ENCODE measurements around the gene SLC16A2.

SLC16A2 gene

GRCh38 chrX:74438764-74439163, 17.5 kb downstream of the SLC16A2 start:
- Histone ChIP-seq H3K4me3 (ENCODE audit: low read depth in 1 of 5, low read length in 5 of 5) (no peak overlapping the region), H3K27me3 (ENCODE audit: control insufficient read depth in 5 of 5, insufficient read depth in 4 of 5, low read length in 5 of 5) (peaks cover 0 to 6% (median 3%) of the 10 kb centered on the region in 5 donors), H3K9me3 (ENCODE audit: control insufficient read depth in 5 of 5, low read length in 5 of 5) (no peaks in the 10 kb centered on the region), H3K36me3 (ENCODE audit: control insufficient read depth in 5 of 5, insufficient read depth in 5 of 5, low read length in 5 of 5) (no peaks in the 10 kb centered on the region), H3K27ac (ENCODE audit: low read depth, low read length) (no peak overlapping the region), H3K4me1 (ENCODE audit: control insufficient read depth in 5 of 5, insufficient read depth in 5 of 5, low read length in 5 of 5) (no peaks in the 10 kb centered on the region), H3K9ac (ENCODE audit: low read length in 5 of 5) (no peak overlapping the region)

DNA sequence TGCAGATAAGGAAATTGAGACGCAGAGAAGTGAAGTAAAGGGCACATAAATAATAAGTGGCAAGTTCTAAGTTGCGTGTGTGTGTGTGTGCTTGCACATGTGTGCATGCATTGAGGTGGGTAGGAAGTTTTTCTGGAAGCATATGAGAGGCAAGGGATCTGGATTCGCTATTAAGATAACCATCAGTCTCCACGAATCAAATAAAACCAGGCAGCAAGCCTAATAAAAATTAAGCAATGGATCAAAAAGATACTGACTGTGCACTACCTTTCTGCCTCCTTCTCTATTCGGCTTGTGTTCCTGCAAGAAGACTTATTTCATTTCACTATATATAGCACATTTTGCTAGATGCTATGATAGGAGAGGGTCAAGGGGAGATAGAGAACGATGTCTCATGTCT, 23.8 kb downstream of the SLC16A2 start:
- Histone ChIP-seq H3K9me3 (ENCODE audit: control insufficient read depth in 5 of 5, low read length in 5 of 5) (no peaks in the 10 kb centered on the region), H3K4me1 (ENCODE audit: control insufficient read depth in 5 of 5, insufficient read depth in 5 of 5, low read length in 5 of 5) (peaks cover 0 to 9% (median 0%) of the 10 kb centered on the region in 5 donors), H3K36me3 (ENCODE audit: control insufficient read depth in 5 of 5, insufficient read depth in 5 of 5, low read length in 5 of 5) (no peaks in the 10 kb centered on the region), H3K27ac (ENCODE audit: low read depth, low read length) (no peak overlapping the region), H3K27me3 (ENCODE audit: control insufficient read depth in 5 of 5, insufficient read depth in 4 of 5, low read length in 5 of 5) (peaks cover 4 to 10% (median 9%) of the 10 kb centered on the region in 5 donors), H3K4me3 (ENCODE audit: low read depth in 1 of 5, low read length in 5 of 5) (no peak overlapping the region), H3K9ac (ENCODE audit: low read length in 5 of 5) (no peak overlapping the region)

DNA sequence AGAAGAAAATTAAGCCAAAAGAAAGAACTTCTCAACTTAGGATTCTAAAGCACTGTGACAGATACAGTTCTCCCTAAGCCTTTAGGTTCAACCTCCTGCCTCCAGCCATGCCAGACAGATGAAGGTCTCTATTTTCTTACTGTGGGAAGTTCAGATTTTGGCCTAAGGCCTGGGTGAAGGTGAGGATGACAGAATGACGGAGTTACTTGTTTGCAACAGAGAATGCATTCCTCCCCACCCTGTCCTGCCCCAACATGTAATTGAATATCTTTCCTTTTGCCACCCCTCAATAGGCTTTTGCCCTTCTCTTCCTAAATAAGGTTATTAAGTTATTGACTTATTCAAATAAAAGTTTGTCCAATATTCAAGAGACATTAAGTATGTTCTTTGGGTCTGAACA, 25.6 kb downstream of the SLC16A2 start:
- Histone ChIP-seq H3K27me3 (ENCODE audit: control insufficient read depth in 5 of 5, insufficient read depth in 4 of 5, low read length in 5 of 5) (peaks cover 4 to 11% (median 8%) of the 10 kb centered on the region in 5 donors), H3K36me3 (ENCODE audit: control insufficient read depth in 5 of 5, insufficient read depth in 5 of 5, low read length in 5 of 5) (no peaks in the 10 kb centered on the region), H3K4me1 (ENCODE audit: control insufficient read depth in 5 of 5, insufficient read depth in 5 of 5, low read length in 5 of 5) (peaks cover 0 to 9% (median 0%) of the 10 kb centered on the region in 5 donors), H3K4me3 (ENCODE audit: low read depth in 1 of 5, low read length in 5 of 5) (no peak overlapping the region), H3K9me3 (ENCODE audit: control insufficient read depth in 5 of 5, low read length in 5 of 5) (no peaks in the 10 kb centered on the region), H3K9ac (ENCODE audit: low read length in 5 of 5) (no peak overlapping the region), H3K27ac (ENCODE audit: low read depth, low read length) (no peak overlapping the region)

DNA sequence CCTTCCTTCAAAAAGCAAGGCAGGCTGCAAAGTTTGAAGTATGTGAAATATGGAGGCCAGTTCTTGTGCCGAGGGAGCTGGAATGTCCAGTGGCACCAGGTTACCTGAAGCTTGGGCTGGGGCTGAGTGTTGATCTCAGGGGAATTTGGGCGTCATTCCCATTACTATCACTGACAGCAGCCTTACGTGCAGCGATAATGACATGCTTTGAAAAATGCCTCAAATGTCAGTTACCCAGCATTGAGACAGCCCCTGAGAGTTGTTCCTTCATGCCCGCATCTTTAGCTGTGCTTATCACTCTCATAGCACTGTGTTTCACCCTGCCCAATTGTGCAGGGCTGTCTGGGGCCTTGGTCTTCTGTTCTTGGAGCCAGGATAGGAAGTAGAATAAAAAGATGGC, 27.4 kb downstream of the SLC16A2 start:
- Histone ChIP-seq H3K27ac (ENCODE audit: low read depth, low read length) (no peak overlapping the region), H3K4me1 (ENCODE audit: control insufficient read depth in 5 of 5, insufficient read depth in 5 of 5, low read length in 5 of 5) (peaks cover 0 to 9% (median 0%) of the 10 kb centered on the region in 5 donors), H3K4me3 (ENCODE audit: low read depth in 1 of 5, low read length in 5 of 5) (no peak overlapping the region), H3K9me3 (ENCODE audit: control insufficient read depth in 5 of 5, low read length in 5 of 5) (no peaks in the 10 kb centered on the region), H3K27me3 (ENCODE audit: control insufficient read depth in 5 of 5, insufficient read depth in 4 of 5, low read length in 5 of 5) (peaks cover 4 to 11% (median 7%) of the 10 kb centered on the region in 5 donors), H3K36me3 (ENCODE audit: control insufficient read depth in 5 of 5, insufficient read depth in 5 of 5, low read length in 5 of 5) (no peaks in the 10 kb centered on the region), H3K9ac (ENCODE audit: low read length in 5 of 5) (no peak overlapping the region)

- no peak overlapping the region for H3K27ac ChIP-seq (ENCODE audit: low read depth, low read length)
- H3K9me3 ChIP-seq (ENCODE audit: control insufficient read depth in 5 of 5, low read length in 5 of 5), result no peaks in the 10 kb centered on the region
- no peak overlapping the region for H3K9ac ChIP-seq (ENCODE audit: low read length in 5 of 5)
- H3K27me3 ChIP-seq (ENCODE audit: control insufficient read depth in 5 of 5, insufficient read depth in 4 of 5, low read length in 5 of 5), result peaks cover 0 to 11% (median 6%) of the 10 kb centered on the region in 5 donors
- peaks cover 0 to 9% (median 0%) of the 10 kb centered on the region in 5 donors for H3K4me1 ChIP-seq (ENCODE audit: control insufficient read depth in 5 of 5, insufficient read depth in 5 of 5, low read length in 5 of 5)
- H3K4me3 ChIP-seq (ENCODE audit: low read depth in 1 of 5, low read length in 5 of 5), result no peak overlapping the region
- H3K36me3 ChIP-seq (ENCODE audit: control insufficient read depth in 5 of 5, insufficient read depth in 5 of 5, low read length in 5 of 5), result no peaks in the 10 kb centered on the region
These were observed 28.1 kb downstream of the SLC16A2 start for GRCh38 chrX:74449322-74449936.

GRCh38 chrX:74449937-74450330, 28.6 kb downstream of the SLC16A2 start:
- peaks cover 0 to 11% (median 6%) of the 10 kb centered on the region in 5 donors for H3K27me3 ChIP-seq (ENCODE audit: control insufficient read depth in 5 of 5, insufficient read depth in 4 of 5, low read length in 5 of 5)
- no peak overlapping the region for H3K4me3 ChIP-seq (ENCODE audit: low read depth in 1 of 5, low read length in 5 of 5)
- no peak overlapping the region for H3K27ac ChIP-seq (ENCODE audit: low read depth, low read length)
- no peak overlapping the region for H3K9ac ChIP-seq (ENCODE audit: low read length in 5 of 5)
- H3K9me3 ChIP-seq (ENCODE audit: control insufficient read depth in 5 of 5, low read length in 5 of 5), result no peaks in the 10 kb centered on the region
- peaks cover 0 to 6% (median 0%) of the 10 kb centered on the region in 5 donors for H3K4me1 ChIP-seq (ENCODE audit: control insufficient read depth in 5 of 5, insufficient read depth in 5 of 5, low read length in 5 of 5)
- no peaks in the 10 kb centered on the region for H3K36me3 ChIP-seq (ENCODE audit: control insufficient read depth in 5 of 5, insufficient read depth in 5 of 5, low read length in 5 of 5)

- Histone ChIP-seq H3K27me3 (ENCODE audit: control insufficient read depth in 5 of 5, insufficient read depth in 4 of 5, low read length in 5 of 5) (peaks cover 3 to 11% (median 9%) of the 10 kb centered on the region in 5 donors), H3K36me3 (ENCODE audit: control insufficient read depth in 5 of 5, insufficient read depth in 5 of 5, low read length in 5 of 5) (no peaks in the 10 kb centered on the region), H3K4me1 (ENCODE audit: control insufficient read depth in 5 of 5, insufficient read depth in 5 of 5, low read length in 5 of 5) (peaks cover 0 to 2% (median 0%) of the 10 kb centered on the region in 5 donors), H3K9ac (ENCODE audit: low read length in 5 of 5) (no peak overlapping the region), H3K27ac (ENCODE audit: low read depth, low read length) (no peak overlapping the region), H3K4me3 (ENCODE audit: low read depth in 1 of 5, low read length in 5 of 5) (no peak overlapping the region), H3K9me3 (ENCODE audit: control insufficient read depth in 5 of 5, low read length in 5 of 5) (no peaks in the 10 kb centered on the region)
These were observed 29.6 kb downstream of the SLC16A2 start for GRCh38 chrX:74450803-74451449.

GRCh38 chrX:74451450-74452198, 30.3 kb downstream of the SLC16A2 start:
- Histone ChIP-seq H3K36me3 (ENCODE audit: control insufficient read depth in 5 of 5, insufficient read depth in 5 of 5, low read length in 5 of 5) (no peaks in the 10 kb centered on the region), H3K9me3 (ENCODE audit: control insufficient read depth in 5 of 5, low read length in 5 of 5) (no peaks in the 10 kb centered on the region), H3K4me1 (ENCODE audit: control insufficient read depth in 5 of 5, insufficient read depth in 5 of 5, low read length in 5 of 5) (peaks cover 0 to 2% (median 0%) of the 10 kb centered on the region in 5 donors), H3K9ac (ENCODE audit: low read length in 5 of 5) (no peak overlapping the region), H3K27me3 (ENCODE audit: control insufficient read depth in 5 of 5, insufficient read depth in 4 of 5, low read length in 5 of 5) (peaks cover 3 to 11% (median 8%) of the 10 kb centered on the region in 5 donors), H3K27ac (ENCODE audit: low read depth, low read length) (no peak overlapping the region), H3K4me3 (ENCODE audit: low read depth in 1 of 5, low read length in 5 of 5) (no peak overlapping the region)

DNA sequence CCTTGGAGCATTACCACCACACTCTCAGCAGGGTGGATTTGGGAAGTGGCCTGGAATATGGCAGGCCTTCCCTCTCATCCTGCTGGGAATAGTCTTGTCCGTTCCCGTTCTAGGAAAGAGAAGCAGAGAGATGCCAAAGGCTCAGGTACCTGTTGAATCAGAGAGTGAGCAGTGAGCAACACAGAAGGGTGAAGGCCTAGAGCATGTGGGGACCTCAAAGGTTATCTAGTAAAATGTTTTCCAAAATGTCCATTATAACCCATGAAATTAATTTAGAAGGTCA, 30.8 kb downstream of the SLC16A2 start:
- Histone ChIP-seq H3K36me3 (ENCODE audit: control insufficient read depth in 5 of 5, insufficient read depth in 5 of 5, low read length in 5 of 5) (no peaks in the 10 kb centered on the region), H3K4me3 (ENCODE audit: low read depth in 1 of 5, low read length in 5 of 5) (no peak overlapping the region), H3K27me3 (ENCODE audit: control insufficient read depth in 5 of 5, insufficient read depth in 4 of 5, low read length in 5 of 5) (peaks cover 3 to 11% (median 8%) of the 10 kb centered on the region in 5 donors), H3K4me1 (ENCODE audit: control insufficient read depth in 5 of 5, insufficient read depth in 5 of 5, low read length in 5 of 5) (peaks cover 0 to 2% (median 0%) of the 10 kb centered on the region in 5 donors), H3K27ac (ENCODE audit: low read depth, low read length) (no peak overlapping the region), H3K9ac (ENCODE audit: low read length in 5 of 5) (no peak overlapping the region), H3K9me3 (ENCODE audit: control insufficient read depth in 5 of 5, low read length in 5 of 5) (no peaks in the 10 kb centered on the region)

DNA sequence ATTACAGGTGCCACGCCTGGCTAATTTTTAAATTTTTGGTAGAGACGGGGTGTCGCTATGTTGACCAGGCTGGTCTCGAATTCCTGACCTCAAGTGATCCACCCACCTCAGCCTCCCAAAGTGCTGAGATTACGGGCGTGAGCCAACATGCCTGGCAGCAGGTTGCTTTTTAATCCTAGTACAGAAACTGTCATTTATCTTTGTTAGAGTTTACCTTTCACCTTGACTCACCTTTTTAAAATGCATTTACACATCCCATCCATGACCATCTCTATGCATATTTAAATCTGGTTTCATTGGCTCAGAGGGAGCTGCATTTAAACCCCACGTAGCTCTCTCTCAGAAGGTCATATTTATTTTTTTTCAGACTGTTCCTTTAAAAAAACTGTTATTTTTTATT, 31.9 kb downstream of the SLC16A2 start:
- Histone ChIP-seq H3K4me3 (ENCODE audit: low read depth in 1 of 5, low read length in 5 of 5) (no peak overlapping the region), H3K9me3 (ENCODE audit: control insufficient read depth in 5 of 5, low read length in 5 of 5) (no peaks in the 10 kb centered on the region), H3K36me3 (ENCODE audit: control insufficient read depth in 5 of 5, insufficient read depth in 5 of 5, low read length in 5 of 5) (no peaks in the 10 kb centered on the region), H3K4me1 (ENCODE audit: control insufficient read depth in 5 of 5, insufficient read depth in 5 of 5, low read length in 5 of 5) (peaks cover 0 to 2% (median 0%) of the 10 kb centered on the region in 5 donors), H3K27me3 (ENCODE audit: control insufficient read depth in 5 of 5, insufficient read depth in 4 of 5, low read length in 5 of 5) (peaks cover 3 to 11% (median 8%) of the 10 kb centered on the region in 5 donors), H3K9ac (ENCODE audit: low read length in 5 of 5) (no peak overlapping the region), H3K27ac (ENCODE audit: low read depth, low read length) (no peak overlapping the region)

All from subcutaneous abdominal adipose tissue (tissue), 5 donors.